ENCODE data around the gene MEF2C.
A peak's percentile ranks its signal among the peaks of the same experiment; 100 is the strongest.

The MEF2C gene

GRCh38 chr5:88702332-88702731 lies 180.7 kb downstream of the MEF2C start:
- no peak overlapping the region for H3K27ac Mint-ChIP-seq

GRCh38 chr5:88700121-88700520 lies 182.9 kb downstream of the MEF2C start:
- intact Hi-C loops (cut with micrococcal nuclease): no loop called here
- Mint-ChIP-seq H3K9me3 (no peaks in the 10 kb centered on the region), H3K27ac (no peak overlapping the region), H3K4me1 (ENCODE audit: low read depth) (no peaks in the 10 kb centered on the region), H3K36me3 (ENCODE audit: low read depth) (no peaks in the 10 kb centered on the region), H3K4me3 (no peak overlapping the region), H3K27me3 (peaks cover 44% of the 10 kb centered on the region)

More at GRCh38 chr5:88702332-88702731, 180.7 kb downstream of the MEF2C start:
- Mint-ChIP-seq H3K36me3 (ENCODE audit: low read depth) (no peaks in the 10 kb centered on the region), H3K4me1 (ENCODE audit: low read depth) (no peaks in the 10 kb centered on the region), H3K27me3 (peaks cover 31% of the 10 kb centered on the region), H3K9me3 (no peaks in the 10 kb centered on the region), H3K4me3 (no peak overlapping the region)
- intact Hi-C loops (cut with micrococcal nuclease): no loop called here

- peaks cover 61% of the 10 kb centered on the region for H3K27me3 Mint-ChIP-seq
- H3K4me1 Mint-ChIP-seq (ENCODE audit: low read depth): no peaks in the 10 kb centered on the region
- H3K27ac Mint-ChIP-seq: no peak overlapping the region
- no peak overlapping the region for H3K4me3 Mint-ChIP-seq
- no peaks in the 10 kb centered on the region for H3K9me3 Mint-ChIP-seq
- no peaks in the 10 kb centered on the region for H3K36me3 Mint-ChIP-seq (ENCODE audit: low read depth)
- intact Hi-C loops (cut with micrococcal nuclease): no loop called here
These were observed 184.7 kb downstream of the MEF2C start for GRCh38 chr5:88698290-88698689.

- intact Hi-C loops (cut with micrococcal nuclease): no loop called here
- Mint-ChIP-seq H3K27ac (no peak overlapping the region), H3K36me3 (ENCODE audit: low read depth) (no peaks in the 10 kb centered on the region), H3K9me3 (no peaks in the 10 kb centered on the region), H3K4me1 (ENCODE audit: low read depth) (peaks cover 10% of the 10 kb centered on the region), H3K27me3 (peaks cover 77% of the 10 kb centered on the region), H3K4me3 (no peak overlapping the region)
These were observed 186.5 kb downstream of the MEF2C start for GRCh38 chr5:88696466-88696865.

GRCh38 chr5:88695931-88696330 lies 187.1 kb downstream of the MEF2C start:
- Mint-ChIP-seq H3K27me3 (peaks cover 79% of the 10 kb centered on the region), H3K4me1 (ENCODE audit: low read depth) (peaks cover 14% of the 10 kb centered on the region), H3K27ac (no peak overlapping the region), H3K9me3 (no peaks in the 10 kb centered on the region), H3K36me3 (ENCODE audit: low read depth) (no peaks in the 10 kb centered on the region), H3K4me3 (no peak overlapping the region)
- intact Hi-C loops (cut with micrococcal nuclease): no loop called here

GRCh38 chr5:88695232-88695631 lies 187.8 kb downstream of the MEF2C start:
- Mint-ChIP-seq H3K4me3 (no peak overlapping the region), H3K27me3 (peaks cover 83% of the 10 kb centered on the region)
- intact Hi-C loops (cut with micrococcal nuclease): no loop called here

GRCh38 chr5:88694023-88694679 lies 188.8 kb downstream of the MEF2C start:
- Mint-ChIP-seq H3K36me3 (ENCODE audit: low read depth) (no peaks in the 10 kb centered on the region), H3K27me3 (peaks cover 85% of the 10 kb centered on the region), H3K4me3 (no peak overlapping the region), H3K9me3 (no peaks in the 10 kb centered on the region), H3K27ac (no peak overlapping the region), H3K4me1 (ENCODE audit: low read depth) (peaks cover 27% of the 10 kb centered on the region)
- intact Hi-C loops (cut with micrococcal nuclease): no loop called here

More at GRCh38 chr5:88695232-88695631, 187.8 kb downstream of the MEF2C start:
- Mint-ChIP-seq H3K27ac (no peak overlapping the region), H3K4me1 (ENCODE audit: low read depth) (peaks cover 21% of the 10 kb centered on the region), H3K36me3 (ENCODE audit: low read depth) (no peaks in the 10 kb centered on the region), H3K9me3 (no peaks in the 10 kb centered on the region)

GRCh38 chr5:88693071-88693932 lies 189.7 kb downstream of the MEF2C start:
- Mint-ChIP-seq H3K9me3 (no peaks in the 10 kb centered on the region), H3K4me3 (no peak overlapping the region), H3K4me1 (ENCODE audit: low read depth) (peaks cover 27% of the 10 kb centered on the region), H3K36me3 (ENCODE audit: low read depth) (no peaks in the 10 kb centered on the region), H3K27me3 (peaks cover 90% of the 10 kb centered on the region), H3K27ac (no peak overlapping the region)
- intact Hi-C loops (cut with micrococcal nuclease): no loop called here

- H3K36me3 Mint-ChIP-seq (ENCODE audit: low read depth): no peaks in the 10 kb centered on the region
- no peak overlapping the region for H3K27ac Mint-ChIP-seq
- no peaks in the 10 kb centered on the region for H3K9me3 Mint-ChIP-seq
- peaks cover 93% of the 10 kb centered on the region for H3K27me3 Mint-ChIP-seq
- H3K4me1 Mint-ChIP-seq (ENCODE audit: low read depth): peaks cover 27% of the 10 kb centered on the region
- intact Hi-C loops (cut with micrococcal nuclease): loop anchor here (1.0 kb wide), 1 partner anchor 911 kb away; no protein-coding TSS in a partner anchor
- H3K4me3 Mint-ChIP-seq: peak overlapping the region; percentile 42
These were observed 190.8 kb downstream of the MEF2C start for GRCh38 chr5:88691945-88692868.

GRCh38 chr5:88691230-88691582 lies 191.8 kb downstream of the MEF2C start:
- Mint-ChIP-seq H3K9me3 (no peaks in the 10 kb centered on the region), H3K4me1 (ENCODE audit: low read depth) (peaks cover 27% of the 10 kb centered on the region), H3K27ac (no peak overlapping the region), H3K27me3 (peaks cover 95% of the 10 kb centered on the region), H3K36me3 (ENCODE audit: low read depth) (no peaks in the 10 kb centered on the region), H3K4me3 (peak overlapping the region; percentile 75)
- intact Hi-C loops (cut with micrococcal nuclease): loop anchor here (1.0 kb wide), 1 partner anchor 910 kb away; no protein-coding TSS in a partner anchor

GRCh38 chr5:88690409-88691229 lies 192.4 kb downstream of the MEF2C start:
- Mint-ChIP-seq H3K4me3 (peak overlapping the region; percentile 75), H3K4me1 (ENCODE audit: low read depth) (peaks cover 27% of the 10 kb centered on the region), H3K27ac (no peak overlapping the region), H3K9me3 (no peaks in the 10 kb centered on the region), H3K27me3 (peaks cover 99% of the 10 kb centered on the region), H3K36me3 (ENCODE audit: low read depth) (no peaks in the 10 kb centered on the region)
- intact Hi-C loops (cut with micrococcal nuclease): loop anchor here (1.0 kb wide), 1 partner anchor 909 kb away; no protein-coding TSS in a partner anchor

- no peak overlapping the region for H3K27ac Mint-ChIP-seq
- H3K27me3 Mint-ChIP-seq: peaks cover 99% of the 10 kb centered on the region
- no peaks in the 10 kb centered on the region for H3K36me3 Mint-ChIP-seq (ENCODE audit: low read depth)
- H3K4me3 Mint-ChIP-seq: no peak overlapping the region
- peaks cover 33% of the 10 kb centered on the region for H3K4me1 Mint-ChIP-seq (ENCODE audit: low read depth)
- intact Hi-C loops (cut with micrococcal nuclease): no loop called here
- no peaks in the 10 kb centered on the region for H3K9me3 Mint-ChIP-seq
These were observed 193.1 kb downstream of the MEF2C start for GRCh38 chr5:88689668-88690408.
